Cardiac muscle cell (in vitro differentiated cells and primary cell): Measurements from ENCODE around the gene GFPT2. TPM values are rescaled to one million over a fixed set of nuclear protein-coding genes. Genes with fewer than 3 reads are reported as not detected.

Experiments
- DNase-seq, 2 donors: peaks; one replicate each; pipeline versions ENCODE4 v3.0.0 to v3.0.0-alpha.2; 2010 to 2017; ENCODE audit warnings: low read depth in 1 of 2, low spot score in 1 of 2
- H3K27ac ChIP-seq: fragments of 200-600 bp; sonication (generic); 2 replicates; pipeline ENCODE4 v1.5.1; 2016
- H3K27me3 ChIP-seq: fragments of 200-600 bp; sonication (generic); 2 replicates; pipeline ENCODE4 v1.6.0; 2016; ENCODE audit warnings: control low read depth
- H3K36me3 ChIP-seq: fragments of 200-600 bp; sonication (generic); 2 replicates; pipeline ENCODE4 v1.5.1; 2016; ENCODE audit warnings: control low read depth
- H3K4me1 ChIP-seq: fragments of 200-600 bp; sonication (generic); 2 replicates; pipeline ENCODE4 v1.8.1; 2017; ENCODE audit warnings: low read depth, mild to moderate bottlenecking, mixed run types
- H3K4me3 ChIP-seq: fragments of 200-600 bp; sonication (generic); 2 replicates; pipeline ENCODE4 v1.5.1; 2016; ENCODE audit warnings: mild to moderate bottlenecking
- H3K9me3 ChIP-seq: fragments of 200-600 bp; sonication (generic); 2 replicates; pipeline ENCODE4 v1.5.1; 2017; ENCODE audit warnings: low read depth, mild to moderate bottlenecking, control low read depth
- polyA plus RNA-seq: library from polyadenylated mRNA; unstranded; fragments of >200 nt; fragmentation: Nextera tagmentation; extraction: Ambion mirVana; gene quantifications from 2 replicates; pipeline ENCODE4 v1.2.1, GENCODE V29; 2016
- total RNA-seq: library from RNA; depleted of rRNA; stranded (reverse); fragments of >200 nt; gene quantifications from 2 replicates; pipeline ENCODE4 v1.2.3, GENCODE V29; 2016
- TF ChIP-seq, protein P1 (sequence below): IDR thresholded peaks from 2 replicates; pipeline ENCODE4 v1.5.1; 2012; ENCODE audit warnings: low read depth, mild to moderate bottlenecking, low read length

The GFPT2 gene
- total and polyA plus RNA-seq, 2 experiments from 2014 or later = 37.7 to 39.8 TPM

- DNase-seq = peak in 1 of 2 donors; percentile 25
- Histone ChIP-seq H3K4me3 (peak overlapping the region; percentile 89), H3K27ac (no peak overlapping the region), H3K27me3 (peaks cover 10% of the 10 kb centered on the region), H3K9me3 (no peaks in the 10 kb centered on the region), H3K36me3 (no peaks in the 10 kb centered on the region), H3K4me1 (peaks cover 25% of the 10 kb centered on the region)
- TF ChIP-seq, protein P1, sequence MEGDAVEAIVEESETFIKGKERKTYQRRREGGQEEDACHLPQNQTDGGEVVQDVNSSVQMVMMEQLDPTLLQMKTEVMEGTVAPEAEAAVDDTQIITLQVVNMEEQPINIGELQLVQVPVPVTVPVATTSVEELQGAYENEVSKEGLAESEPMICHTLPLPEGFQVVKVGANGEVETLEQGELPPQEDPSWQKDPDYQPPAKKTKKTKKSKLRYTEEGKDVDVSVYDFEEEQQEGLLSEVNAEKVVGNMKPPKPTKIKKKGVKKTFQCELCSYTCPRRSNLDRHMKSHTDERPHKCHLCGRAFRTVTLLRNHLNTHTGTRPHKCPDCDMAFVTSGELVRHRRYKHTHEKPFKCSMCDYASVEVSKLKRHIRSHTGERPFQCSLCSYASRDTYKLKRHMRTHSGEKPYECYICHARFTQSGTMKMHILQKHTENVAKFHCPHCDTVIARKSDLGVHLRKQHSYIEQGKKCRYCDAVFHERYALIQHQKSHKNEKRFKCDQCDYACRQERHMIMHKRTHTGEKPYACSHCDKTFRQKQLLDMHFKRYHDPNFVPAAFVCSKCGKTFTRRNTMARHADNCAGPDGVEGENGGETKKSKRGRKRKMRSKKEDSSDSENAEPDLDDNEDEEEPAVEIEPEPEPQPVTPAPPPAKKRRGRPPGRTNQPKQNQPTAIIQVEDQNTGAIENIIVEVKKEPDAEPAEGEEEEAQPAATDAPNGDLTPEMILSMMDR = no peak
Measured at GRCh38 chr5:180353980-180354452, 880 bp upstream of the GFPT2 start.

DNA sequence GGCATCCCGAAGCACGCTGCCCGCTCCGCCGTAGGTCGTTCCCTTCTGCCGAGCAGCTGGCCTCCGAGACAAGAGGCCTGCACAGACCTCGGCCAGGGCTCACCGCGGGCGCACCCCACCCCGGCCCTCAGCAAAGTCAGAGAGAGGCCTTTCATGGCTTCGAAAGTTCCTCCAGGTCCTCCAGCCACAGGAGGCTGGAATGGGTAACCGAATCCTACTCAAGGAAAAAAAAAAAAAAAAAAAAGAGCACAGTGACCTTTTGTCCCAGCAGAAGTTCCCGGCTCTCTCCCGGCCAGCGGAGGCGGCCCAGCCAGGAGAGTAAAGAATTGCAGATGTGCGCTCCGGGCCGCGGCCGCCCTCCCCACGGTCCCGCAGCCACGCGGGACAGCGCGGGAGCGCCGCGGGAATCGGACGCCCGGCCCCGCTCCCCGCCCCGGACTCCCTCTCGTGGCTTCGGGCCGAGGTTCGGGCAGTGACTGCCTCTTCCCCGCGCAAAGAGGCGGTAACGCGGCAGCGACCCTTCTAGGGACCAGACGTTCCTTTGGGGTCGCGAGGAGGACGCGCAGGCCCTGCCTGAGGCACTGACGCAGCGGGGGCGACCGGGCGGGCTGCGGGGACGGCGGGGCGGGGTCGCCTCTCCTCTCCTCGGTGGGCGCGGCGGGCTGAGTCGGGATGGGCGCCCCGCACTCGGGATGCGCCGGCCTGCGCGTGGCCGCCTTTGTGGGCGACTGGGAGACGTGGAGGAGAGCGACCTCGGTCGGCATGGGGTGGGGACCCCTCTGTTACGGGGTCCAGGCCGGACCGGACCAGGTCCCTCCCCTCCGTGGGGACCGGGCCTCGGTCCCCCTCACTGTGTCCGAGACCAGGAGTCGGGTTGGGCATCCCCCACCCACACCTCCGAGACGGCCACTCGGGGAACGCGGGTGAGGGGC lies 754 bp downstream of the GFPT2 start:
- Histone ChIP-seq H3K27me3 (peaks cover 10% of the 10 kb centered on the region), H3K36me3 (no peaks in the 10 kb centered on the region), H3K4me1 (peaks cover 30% of the 10 kb centered on the region), H3K9me3 (no peaks in the 10 kb centered on the region), H3K27ac (peak overlapping the region; percentile 62), H3K4me3 (peak overlapping the region; percentile 89)
- TF ChIP-seq, protein P1 = peak; percentile 16
- peak; percentile 46 to 53 for DNase-seq

DNA sequence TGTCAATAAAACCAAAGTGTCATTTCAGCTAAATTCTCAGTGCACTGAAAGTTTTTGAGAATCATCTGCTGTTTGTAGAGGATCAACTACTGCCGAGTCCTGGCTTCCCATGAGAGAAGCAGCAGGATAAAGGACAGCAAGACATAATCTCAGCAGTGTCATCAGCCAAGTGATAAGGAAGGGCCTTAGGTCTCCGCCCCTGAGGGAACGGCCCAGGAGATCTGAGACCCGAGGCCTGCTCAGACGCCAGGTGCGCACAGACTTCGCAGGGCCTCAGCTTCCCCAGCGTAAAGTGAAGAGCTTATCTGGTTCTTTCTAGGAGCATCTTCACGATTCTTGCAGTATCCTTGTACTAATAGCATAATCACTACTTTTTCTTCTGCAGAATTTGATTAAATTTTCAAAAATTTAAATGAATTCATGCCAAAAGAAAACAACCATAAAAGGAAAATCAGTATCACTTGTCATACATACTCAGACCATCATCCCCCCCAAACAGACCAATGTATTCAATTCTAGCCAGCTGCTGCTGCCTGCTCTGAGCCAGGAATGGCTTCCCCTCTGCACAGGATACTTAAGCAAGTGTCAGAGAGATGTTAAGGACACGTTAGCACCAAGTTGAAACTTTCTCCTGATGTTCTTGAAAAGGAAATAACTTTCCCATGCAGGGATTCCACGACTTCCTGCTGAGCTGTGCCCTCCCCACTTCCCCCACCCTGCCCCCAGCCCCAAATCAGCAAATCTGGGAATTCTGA lies 2.2 kb downstream of the GFPT2 start:
- Histone ChIP-seq H3K4me3 (no peak overlapping the region), H3K36me3 (no peaks in the 10 kb centered on the region), H3K9me3 (no peaks in the 10 kb centered on the region), H3K4me1 (peaks cover 30% of the 10 kb centered on the region), H3K27ac (peak overlapping the region; percentile 63), H3K27me3 (peaks cover 10% of the 10 kb centered on the region)
- TF ChIP-seq, protein P1 = no peak
- peak; percentile 22 to 58 for DNase-seq

DNA sequence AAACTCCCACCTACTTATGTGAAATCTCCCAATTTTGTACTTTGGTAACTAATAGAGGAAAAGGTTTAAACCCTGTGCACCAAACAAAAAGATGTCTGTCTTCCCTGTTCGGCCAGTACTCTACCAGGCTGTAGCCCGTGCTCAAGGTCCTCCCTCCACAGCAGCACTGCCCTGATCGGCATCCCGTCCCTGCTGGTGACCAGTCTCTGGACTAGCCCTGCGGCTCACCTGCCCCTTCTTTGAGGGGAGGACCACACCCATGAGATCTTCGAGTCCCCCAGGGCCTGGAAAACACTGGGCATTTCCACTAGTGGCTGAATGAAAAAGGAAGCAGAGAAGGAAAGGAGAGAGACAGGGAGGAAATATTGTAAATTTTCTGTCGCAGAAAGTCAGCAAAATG lies 2.8 kb downstream of the GFPT2 start:
- Histone ChIP-seq H3K27me3 (peaks cover 10% of the 10 kb centered on the region), H3K4me3 (no peak overlapping the region), H3K4me1 (peaks cover 30% of the 10 kb centered on the region), H3K9me3 (no peaks in the 10 kb centered on the region), H3K36me3 (no peaks in the 10 kb centered on the region), H3K27ac (no peak overlapping the region)
- TF ChIP-seq, protein P1 = no peak
- no peak for DNase-seq

DNA sequence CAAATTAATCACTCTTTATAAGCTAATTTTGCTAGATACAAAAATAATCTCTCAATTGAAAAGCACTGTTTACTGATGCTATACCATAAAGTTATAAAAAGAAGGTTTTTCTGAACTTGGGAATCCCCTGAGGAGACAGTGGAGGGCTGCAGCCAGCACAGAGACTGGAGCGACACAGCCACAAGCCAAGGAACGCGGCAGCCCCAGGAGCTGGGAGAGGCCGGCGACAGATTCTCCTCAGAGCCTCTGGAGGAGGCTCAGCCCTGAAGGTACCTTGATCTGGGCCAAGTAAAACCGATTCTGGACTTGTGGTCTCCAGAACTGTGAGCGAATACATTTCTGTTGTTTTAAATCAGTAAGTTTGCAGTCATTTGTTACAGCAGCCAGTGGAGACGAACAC lies 3.7 kb downstream of the GFPT2 start:
- Histone ChIP-seq H3K4me3 (no peak overlapping the region), H3K4me1 (peaks cover 28% of the 10 kb centered on the region), H3K27ac (no peak overlapping the region), H3K36me3 (no peaks in the 10 kb centered on the region), H3K9me3 (no peaks in the 10 kb centered on the region), H3K27me3 (peaks cover 8% of the 10 kb centered on the region)
- TF ChIP-seq, protein P1 = no peak
- no peak for DNase-seq
